SHP77 treated with DMSO at 0.1 percent for 48 hours (cell line): ENCODE results near the gene GMDS.
"Not testable (repeated sequence)": the region's sequence is repeated elsewhere in the genome, so short reads cannot be mapped to it uniquely, and the experiment has no call there.

Source experiments
- DNase-seq: peaks from one replicate; lab custom pipeline; 2025; lab: John Stamatoyannopoulos, UW

The GMDS gene

DNA sequence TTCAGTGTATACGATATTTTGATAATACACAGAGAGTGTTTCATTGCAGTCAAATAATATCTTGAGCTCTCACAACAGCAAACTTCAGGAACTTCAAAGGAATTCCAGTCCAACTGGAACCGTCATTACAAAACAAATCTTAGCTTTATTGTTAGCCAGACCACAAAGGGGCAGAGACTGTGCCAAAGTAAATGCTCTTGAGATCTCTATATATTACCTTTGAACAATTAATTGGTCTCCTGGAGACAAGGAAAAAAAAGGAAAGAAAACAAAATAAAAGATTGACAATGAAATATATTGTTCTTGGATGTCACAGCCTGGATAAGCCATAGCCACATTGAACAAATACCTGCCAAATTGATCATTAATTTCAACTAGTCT lies 565.7 kb downstream of the GMDS start:
- DNase-seq, result no peak

DNA sequence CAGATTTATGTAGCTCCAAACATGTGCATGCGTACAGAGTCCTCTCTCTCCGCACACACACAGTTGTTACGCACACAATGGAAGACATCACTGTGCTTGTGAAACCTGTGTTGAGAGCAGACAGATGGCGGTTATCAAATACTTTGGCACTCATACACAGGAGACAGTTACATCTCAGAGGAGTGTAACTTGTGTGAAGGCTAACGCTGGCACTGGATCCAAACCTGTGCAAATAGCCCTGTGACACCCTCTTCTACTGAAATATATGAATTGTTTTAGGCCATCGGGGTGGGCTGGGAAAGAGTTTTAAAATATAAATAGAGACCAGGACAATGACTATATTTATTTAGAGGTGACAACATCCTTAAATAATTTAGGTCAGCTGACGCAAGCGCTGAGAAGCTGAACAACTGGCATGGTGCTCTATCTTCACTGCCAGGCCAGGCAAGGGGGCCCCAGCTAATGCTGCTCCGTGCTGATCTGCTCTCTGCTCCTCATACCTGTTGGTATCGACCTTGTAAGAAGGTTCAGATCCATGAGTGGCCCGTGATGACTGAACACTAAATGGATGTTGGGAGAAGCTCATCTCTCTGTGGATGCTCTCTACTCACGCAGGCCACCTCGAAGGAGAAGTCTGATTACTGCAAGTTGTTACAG lies 566.2 kb downstream of the GMDS start:
- peak; percentile 84 for DNase-seq

DNA sequence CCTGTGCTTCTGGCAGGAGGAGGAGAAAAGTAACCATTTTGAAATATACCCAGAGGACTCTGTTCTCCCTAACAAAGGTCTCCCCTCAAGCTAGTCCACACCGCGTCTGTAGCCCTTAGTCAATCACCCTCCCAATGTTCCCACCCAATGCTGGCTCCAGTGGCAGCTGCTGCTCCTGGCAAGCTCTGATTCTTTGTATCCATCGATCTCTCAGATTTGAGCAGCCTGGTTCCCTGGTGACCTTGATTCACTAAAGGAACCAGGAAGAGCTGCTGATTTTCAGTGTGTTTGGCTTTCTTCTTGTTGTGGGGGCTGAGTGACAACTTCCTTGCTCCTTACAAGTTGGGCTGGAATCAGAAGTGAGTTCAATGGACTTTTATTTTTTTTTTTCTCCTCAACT lies 567.2 kb downstream of the GMDS start:
- DNase-seq, result peak; percentile 15

DNA sequence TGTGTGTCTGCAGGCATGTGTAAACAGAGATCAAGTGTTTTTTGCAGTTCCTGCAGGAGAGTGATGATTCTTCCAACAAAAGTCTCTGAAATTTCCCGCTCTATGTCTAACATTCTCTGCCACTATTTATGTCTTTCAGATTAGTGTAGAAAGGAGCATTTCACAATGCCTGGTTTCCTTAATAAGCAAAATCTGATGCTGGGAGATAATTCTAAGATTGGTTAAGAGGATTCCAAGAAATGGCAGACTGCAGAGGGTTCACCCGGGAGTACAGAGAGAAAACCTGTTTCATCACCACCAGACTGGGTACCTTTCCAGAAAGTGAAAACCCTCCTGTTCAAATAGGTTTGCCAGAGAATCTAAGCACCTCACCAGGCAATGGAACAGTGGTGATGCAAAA lies 573.0 kb downstream of the GMDS start:
- no peak for DNase-seq

DNA sequence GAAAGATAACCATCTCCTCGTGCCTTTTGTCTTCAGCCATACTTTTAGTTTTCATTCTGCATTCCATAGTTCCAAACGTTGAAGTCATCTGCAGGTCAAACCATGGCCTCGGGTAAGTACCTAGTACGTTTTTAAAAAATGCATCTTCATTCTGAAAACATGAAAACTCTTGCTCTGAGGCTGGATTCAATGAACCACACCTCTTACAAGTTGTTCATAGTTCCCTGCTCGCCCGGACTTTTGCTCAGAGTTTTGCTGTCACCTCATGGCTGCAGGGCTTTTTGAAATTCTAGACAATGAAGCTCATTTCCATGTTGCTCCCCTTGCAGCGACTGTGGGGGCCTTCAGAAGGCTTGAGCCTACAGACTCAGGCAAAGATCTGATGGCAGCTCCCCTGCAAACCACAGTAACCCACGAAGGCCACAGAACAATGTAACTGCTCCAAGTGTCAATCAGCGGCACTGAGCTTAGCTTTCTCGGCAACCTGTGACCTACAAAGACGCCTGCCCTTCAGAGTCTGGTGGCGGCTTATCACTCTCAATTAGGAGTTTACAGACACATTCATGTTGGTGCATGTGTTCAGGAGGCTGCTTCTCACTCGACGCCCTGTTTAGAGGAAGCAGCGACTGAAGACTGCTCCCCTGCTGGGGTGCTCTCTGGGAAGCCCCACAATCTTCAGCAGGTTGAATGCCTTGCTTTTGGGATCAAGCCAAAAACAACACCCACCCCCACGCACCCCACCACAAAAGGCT lies 574.5 kb downstream of the GMDS start:
- DNase-seq, result no peak

DNA sequence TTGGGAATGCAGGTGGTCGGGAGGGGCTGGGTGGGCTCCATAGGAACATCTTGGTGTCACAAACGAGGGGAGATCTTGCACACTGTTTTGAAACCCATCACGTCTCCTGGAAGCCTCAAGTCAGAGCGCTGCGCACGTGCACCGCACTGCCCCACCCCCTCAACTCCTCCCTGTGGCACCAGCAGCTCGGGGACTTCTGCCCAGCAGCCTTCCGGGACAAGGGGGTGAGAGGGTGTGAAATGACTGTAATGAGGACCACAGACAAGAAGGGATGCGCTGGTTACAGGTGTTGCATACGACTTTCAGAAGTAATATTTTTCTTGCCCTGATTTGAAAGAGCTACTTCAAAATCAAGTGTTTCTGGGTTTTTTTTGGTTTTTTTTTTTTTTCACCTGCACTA lies 575.4 kb downstream of the GMDS start:
- no peak for DNase-seq

DNA sequence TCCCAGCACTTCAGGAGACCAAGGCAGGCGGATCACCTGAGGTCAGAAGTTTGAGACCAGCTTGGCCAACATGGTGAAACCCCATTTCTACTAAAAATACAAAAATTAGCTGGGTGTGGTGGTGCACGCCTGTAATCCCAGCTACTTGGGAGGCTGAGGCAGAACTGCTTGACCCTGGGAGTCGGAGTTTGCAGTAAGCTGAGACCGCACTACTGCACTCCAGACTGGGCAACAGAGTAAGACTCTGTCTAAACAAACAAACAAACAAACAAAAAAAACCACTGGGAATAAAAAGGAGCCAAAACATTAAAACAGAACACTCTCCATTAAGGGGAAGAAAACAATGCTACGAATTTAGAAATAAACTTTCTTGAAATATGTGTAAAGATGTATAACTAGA lies 576.9 kb downstream of the GMDS start:
- DNase-seq, result not testable (repeated sequence)

DNA sequence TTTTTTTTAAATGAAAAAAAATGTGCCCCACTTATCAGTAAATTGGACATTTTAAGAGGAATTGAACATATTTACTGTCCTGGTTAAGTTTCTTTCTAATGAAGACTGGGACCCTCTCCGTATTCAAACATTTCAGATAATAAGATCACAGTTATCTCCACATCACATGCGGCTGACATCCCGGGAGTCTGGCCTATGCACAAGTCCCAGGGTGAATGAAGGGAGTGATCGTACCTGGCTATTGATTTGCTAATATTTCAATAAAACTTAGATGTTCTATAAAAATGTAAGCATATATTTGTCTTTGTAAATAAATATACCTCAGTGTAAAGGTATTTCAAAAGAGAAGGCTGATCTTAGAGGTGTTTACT lies 577.6 kb downstream of the GMDS start:
- no peak for DNase-seq

DNA sequence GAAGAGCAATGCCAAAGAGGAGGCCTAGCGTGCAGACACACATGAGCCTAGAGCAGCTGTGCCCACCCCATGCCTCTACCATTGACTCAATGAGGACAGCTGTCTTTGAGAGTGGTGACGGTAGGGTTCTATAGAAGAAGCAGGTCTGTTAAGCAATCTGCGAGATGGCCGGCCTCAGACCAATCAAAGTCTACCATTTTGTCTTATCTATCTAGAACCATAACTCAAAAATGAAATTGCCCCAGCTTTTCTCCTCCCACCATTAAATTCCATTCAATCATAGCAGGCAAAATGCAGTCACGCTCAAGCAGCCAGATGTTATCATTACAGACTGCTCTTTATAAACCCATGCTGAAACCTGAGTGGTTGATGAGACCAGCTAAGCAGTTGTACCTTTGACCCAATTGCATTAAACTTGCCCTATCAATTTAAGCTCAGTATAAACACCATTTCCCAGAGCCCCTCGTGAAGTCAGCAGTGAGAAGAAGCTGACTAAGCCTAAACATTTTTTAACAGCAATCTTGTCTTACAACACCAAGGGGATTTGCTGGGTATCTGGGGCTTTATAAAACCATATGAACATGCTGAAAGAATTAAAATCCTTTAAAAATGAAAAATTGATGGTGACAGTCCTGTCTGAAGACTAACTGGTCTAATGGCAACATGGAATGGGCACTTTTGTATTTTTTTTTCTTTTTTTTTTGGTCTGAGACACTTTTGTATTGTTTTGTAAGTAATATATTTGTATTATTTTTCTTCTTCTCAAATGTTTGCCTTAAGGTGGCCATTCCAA lies 578.2 kb downstream of the GMDS start:
- no peak for DNase-seq

DNA sequence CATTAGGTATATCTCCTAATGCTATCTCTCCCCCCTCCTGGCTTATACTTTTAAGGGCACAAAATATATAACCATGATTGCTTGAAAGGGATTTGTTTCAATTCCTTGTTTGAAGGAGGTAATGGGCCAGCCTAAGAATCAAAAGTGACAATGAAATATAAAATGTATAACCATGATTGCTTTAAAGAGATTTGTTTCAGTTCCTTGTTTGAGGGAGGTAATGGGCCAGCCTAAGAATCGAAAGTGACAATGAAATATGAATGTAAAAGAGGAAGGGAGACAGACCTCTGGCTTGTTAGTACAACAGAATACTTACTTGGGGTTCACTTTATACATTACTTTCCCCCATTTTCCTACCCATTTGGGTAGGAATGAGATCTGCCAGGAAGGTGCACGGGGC lies 580.2 kb downstream of the GMDS start:
- DNase-seq, result no peak

DNA sequence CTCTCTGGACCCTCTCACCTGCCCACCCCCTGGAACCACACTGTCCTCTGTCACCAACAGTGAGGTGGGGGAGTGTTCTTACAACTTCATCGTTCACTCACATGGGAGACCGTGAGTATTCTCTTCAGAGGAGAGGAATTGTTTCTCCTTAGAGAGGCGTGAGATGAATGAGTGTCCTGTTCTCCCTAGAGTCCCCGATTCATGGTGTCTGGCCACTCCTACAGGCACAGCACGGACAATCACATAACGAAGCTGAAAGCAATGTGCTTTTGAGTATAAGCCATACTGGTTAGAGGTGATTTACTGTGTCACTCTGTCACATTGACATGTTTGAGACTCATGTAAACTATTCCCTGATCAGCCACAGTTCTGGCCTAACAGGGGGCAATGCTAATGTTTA lies 581.1 kb downstream of the GMDS start:
- no peak for DNase-seq

DNA sequence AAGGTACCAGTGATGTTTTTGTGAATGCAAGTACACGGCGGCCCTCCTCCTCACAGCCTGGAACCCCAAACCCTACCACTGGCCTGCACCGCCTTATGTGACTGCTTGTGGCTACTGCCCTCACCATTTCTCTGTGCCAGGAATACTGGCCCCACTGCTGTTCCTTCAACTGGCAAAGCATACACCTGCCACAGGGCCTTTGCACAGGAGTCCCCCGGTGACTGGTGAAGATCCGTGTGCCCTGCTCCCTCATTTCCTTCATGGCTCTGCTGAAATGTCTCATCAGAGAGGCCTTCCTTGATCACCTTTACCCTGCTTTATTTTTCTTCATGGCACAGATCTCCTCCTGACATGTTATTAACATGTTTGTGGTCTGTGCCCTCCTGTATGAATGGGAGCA lies 581.9 kb downstream of the GMDS start:
- DNase-seq, result no peak

DNA sequence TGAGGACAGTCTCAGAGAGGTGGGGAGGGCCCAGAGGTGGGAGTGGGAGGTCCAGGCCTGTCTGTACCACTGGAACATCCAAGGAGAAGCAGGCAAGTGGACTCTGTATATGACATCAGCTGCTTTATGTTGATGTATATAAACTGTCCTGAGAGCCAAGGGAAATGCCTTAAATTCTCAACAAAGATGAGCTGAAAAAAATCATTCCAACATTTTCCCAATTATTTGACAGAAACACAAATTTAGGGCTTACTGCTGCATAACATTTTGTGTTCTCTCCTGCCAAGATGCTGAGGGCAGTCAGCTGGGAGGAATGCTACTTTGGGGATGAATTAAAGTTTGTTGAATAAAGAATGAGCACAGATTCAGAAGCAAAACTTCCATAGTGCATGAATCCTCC lies 582.9 kb downstream of the GMDS start:
- no peak for DNase-seq

DNA sequence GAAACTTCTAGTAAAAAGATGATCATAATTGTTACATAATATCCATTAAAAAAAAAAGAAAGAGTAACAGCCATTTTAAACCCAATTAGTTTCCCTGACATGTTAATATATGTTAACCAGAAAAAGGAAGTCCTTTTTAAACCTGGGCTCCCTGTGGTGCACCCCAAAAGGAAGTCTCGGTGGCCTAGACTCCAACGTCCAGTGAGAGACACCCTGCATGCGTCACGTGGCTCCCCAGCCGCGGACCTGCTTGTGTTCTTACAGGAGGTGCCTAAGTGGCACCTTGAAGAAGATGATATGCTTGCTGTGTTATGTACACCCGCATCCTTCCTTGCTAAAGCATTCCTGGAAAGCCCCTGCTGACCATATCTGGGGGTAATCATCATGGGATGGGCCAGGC lies 585.6 kb downstream of the GMDS start:
- no peak for DNase-seq

DNA sequence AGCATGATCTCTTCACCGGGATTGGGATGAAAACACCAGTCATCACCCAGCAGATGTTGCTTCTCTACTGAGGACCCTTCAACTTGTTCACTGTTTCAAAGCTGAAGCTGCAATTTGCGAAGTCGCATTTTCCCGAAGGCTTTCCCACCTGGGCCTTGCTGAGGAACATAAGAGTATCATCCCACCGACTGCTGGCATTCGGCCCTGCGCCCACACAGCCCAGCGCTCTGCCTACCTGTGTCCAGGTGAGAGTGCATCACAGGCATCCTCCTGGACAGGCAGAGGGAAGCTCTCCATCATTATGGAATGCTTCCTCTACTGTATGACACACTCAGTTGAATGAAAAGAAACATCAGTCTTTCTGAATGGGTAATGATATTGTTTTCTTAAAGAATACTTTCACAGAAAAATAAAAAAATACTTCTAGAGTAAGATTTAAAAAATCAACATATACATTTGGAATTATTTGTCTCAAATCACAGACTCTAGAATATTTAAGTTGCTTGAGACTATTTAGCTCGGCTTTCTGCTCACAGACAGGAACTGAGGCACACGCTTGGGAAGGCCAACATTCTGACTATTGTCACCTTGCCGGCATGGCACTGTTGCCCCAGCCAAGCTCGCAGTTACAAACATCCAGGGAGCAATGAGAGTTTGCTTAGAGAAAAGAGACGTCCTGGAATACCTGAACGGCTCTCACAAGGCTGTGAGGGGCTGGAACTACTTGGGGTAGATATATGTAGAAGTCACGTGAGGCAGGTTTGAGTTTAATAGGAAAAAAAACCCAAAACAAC lies 587.0 kb downstream of the GMDS start:
- no peak for DNase-seq

DNA sequence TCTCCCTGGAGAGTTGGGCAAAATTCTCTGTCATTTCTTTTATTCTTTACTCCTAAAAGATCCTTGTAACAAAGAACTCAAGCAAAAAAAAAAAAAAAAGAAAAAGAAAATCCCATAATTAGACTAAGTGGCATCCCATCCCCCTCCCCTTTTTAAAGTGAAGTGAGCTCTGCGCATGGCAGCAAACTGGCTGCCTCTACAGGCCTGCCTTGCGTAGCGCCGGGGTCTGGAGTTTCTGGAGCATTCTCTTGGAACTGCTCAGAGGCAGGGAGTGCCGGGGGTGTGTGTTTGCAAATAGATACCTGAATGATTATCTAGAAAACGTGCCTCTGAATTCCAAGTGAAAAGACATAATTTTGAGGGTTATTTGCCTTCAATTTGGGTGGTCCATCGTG lies 587.6 kb downstream of the GMDS start:
- DNase-seq, result no peak

DNA sequence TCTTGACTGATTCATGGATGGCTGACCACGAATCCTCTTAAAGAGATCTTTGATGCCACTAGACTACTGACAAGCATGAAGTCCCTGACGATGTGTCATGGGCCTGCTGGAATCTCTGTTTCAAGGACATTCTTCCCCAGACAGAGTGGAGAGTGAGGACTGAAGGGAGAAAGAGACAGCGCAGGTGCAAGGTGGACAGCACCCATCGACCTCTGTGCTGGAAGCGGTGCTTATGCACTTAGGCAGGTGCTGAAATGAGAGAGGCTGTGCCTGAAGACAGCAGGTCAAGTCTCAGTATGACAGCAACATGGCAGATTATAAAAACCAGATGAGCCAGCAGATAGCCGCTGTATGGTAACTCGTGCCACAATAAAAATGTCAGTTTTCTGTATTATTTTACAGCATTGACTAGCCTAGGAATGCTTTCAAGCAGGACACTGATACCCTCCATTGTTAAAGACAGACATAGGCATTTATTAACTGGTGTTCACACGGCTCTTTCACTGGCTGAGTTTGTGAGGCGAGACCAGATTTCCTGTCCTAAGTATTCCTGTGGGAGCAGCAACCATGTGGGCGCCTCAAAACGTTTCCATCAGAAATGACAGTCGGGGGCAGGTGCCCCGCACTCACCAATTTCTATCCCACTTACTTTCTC lies 588.2 kb downstream of the GMDS start:
- DNase-seq, result no peak

DNA sequence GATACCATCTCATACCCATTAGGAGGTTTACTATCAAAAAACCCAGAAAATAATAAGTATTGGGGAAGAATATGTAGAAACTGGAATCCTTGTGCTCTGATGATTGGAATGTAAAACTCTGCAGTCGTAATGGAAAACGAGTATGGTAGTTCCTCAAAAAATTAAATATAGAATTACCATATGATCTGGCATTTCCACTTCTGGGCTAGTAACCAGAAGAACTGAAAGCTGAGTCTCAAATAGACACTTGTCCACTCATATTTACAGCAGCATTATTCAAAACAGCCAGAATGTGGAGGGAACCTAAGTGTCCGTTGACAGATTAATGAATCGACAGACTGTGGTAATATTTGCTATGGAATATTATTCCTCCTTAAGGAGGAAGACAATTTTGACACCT lies 591.4 kb downstream of the GMDS start:
- no peak for DNase-seq

DNA sequence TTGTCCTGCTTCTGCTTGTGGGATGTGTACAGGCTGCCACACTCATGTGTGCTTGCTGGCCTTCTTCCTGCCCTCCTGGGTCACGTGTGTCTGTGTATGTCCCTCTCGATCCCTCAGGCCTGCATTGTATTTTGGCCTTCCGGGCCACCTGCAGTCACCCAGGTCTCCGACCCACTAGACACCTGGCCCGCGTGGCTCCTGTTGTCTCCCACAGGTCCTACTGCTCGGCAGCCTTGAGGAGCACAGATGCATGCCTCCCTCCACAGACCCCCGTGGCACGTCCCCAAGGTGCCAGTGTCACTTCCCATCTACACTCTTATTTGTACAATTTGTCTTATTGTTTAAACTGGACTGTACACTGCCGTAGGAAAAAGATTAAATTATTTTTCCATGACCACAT lies 592.6 kb downstream of the GMDS start:
- no peak for DNase-seq

DNA sequence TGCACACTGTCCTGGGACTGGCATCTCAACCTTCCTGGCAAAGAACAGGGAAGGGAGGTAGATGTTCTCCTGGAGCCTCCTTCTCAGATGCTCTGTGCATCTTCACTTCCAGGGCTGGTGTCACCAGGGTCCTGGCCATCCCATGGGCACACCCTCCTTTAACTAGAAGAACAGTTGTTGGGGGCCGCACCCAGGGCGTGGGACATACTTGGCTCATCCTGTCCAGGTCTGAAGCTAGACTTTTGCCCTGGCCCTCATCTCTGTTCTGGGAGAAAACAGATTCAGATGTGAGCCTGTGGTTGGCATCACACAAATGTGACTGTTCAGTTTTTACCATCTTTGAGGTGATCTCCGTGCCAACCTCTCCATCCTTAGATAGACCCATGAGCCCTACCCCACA lies 594.0 kb downstream of the GMDS start:
- DNase-seq, result no peak

DNA sequence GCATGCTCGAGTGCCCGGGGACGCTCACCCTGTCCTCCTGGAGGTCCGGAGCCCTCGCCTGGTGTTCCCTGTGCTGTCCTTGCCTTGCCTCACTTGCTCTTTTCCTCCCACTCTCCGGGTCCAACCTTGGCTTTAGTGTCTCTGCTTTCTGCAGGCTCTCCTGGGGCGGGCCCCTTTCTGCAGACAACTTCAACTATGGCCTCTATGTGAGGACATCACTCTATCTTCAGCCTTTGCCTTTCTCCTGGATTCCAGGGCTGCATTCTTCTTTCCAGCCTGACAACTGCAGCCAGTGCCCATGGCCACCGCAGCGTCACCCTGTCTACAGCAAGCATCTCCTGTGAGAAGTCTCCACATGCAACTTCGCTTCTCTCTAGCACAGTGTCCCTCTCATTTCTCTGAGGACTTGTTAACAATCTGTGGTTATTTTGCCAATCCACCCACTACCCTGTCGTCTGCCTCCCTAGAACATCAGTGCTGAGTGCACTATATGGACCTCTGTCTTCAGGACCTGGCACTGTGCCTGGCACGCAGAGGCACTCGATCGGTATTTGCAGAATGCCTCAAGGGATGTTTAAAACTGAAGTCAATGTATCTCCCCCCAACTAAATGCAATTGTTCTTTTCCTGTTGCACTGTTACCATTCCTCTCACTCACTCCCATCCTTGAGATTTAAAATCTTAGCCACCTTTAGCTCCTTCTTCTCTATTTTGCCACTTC lies 599.8 kb downstream of the GMDS start:
- DNase-seq, result no peak
